ENCODE results near the gene ELF1.

ELF1 gene

GRCh38 chr13:41028051-41028450 is 8.9 kb upstream of the ELF1 start:
- no peak for TF ChIP-seq EZH2phosphoT487 (conservative IDR thresholded peaks at IDR 0.05; ENCODE audit: low read length)
- no peak overlapping the region for H3K4me3 ChIP-seq (ENCODE audit: insufficient read depth, low read length, poor library complexity, severe bottlenecking)
- H2AFZ ChIP-seq (ENCODE audit: low read depth, low read length, severe bottlenecking): no peak overlapping the region
- H4K20me1 ChIP-seq (ENCODE audit: low read depth, low read length): no peaks in the 10 kb centered on the region; the same call in 1 of the 2 replicates
- no peak overlapping the region for H3K9ac ChIP-seq (ENCODE audit: low read length)
- H3K36me3 ChIP-seq (ENCODE audit: low read length): no peaks in the 10 kb centered on the region; the same call in 1 of the 2 replicates
- H3K27me3 ChIP-seq (ENCODE audit: low read length): no peaks in the 10 kb centered on the region
- no peaks in the 10 kb centered on the region for H3K9me2 ChIP-seq (replicated peaks; ENCODE audit: insufficient read depth, low read length)
- no peak overlapping the region for H3K27ac ChIP-seq (ENCODE audit: low read depth, low read length)
- H3F3A ChIP-seq (ENCODE audit: insufficient read depth): peaks cover 4% of the 10 kb centered on the region; the same call in 1 of the 2 replicates
- H3K79me2 ChIP-seq (ENCODE audit: insufficient read depth, low read length): peaks cover 96% of the 10 kb centered on the region
- no peak overlapping the region for H3K4me2 ChIP-seq (ENCODE audit: low read depth, low read length, poor library complexity, severe bottlenecking)
- no peaks in the 10 kb centered on the region for H3K9me3 ChIP-seq (ENCODE audit: insufficient read depth, low read length)

DNA sequence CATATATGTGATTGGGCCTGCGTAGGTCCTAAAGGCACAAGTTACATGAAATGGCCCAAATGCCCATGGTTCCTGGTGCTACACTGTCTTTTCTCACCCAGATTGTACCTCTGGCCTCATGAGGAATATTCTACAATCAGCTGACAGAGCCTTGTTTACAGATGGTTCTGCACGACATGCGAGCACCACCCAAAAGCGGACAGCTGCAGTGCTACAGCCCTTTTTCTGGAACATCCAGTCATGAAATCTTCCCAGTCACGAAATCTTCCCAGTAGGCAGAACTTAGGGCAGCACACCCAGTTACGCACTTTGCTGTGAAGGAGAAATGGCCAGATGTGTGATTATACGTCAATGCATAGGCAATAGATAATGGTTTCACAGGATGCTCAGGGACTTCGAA is 7.7 kb upstream of the ELF1 start:
- Histone ChIP-seq H3K4me2 (ENCODE audit: low read depth, low read length, poor library complexity, severe bottlenecking) (no peak overlapping the region), H3K36me3 (ENCODE audit: low read length) (no peaks in the 10 kb centered on the region; the same call in 1 of the 2 replicates), H3K9me3 (ENCODE audit: insufficient read depth, low read length) (no peaks in the 10 kb centered on the region), H3F3A (ENCODE audit: insufficient read depth) (peaks cover 4% of the 10 kb centered on the region; the same call in 1 of the 2 replicates), H3K4me3 (ENCODE audit: insufficient read depth, low read length, poor library complexity, severe bottlenecking) (no peak overlapping the region), H2AFZ (ENCODE audit: low read depth, low read length, severe bottlenecking) (no peak overlapping the region), H4K20me1 (ENCODE audit: low read depth, low read length) (no peaks in the 10 kb centered on the region; the same call in 1 of the 2 replicates), H3K9ac (ENCODE audit: low read length) (no peak overlapping the region), H3K79me2 (ENCODE audit: insufficient read depth, low read length) (peaks cover 100% of the 10 kb centered on the region), H3K9me2 (replicated peaks; ENCODE audit: insufficient read depth, low read length) (no peaks in the 10 kb centered on the region), H3K27ac (ENCODE audit: low read depth, low read length) (no peak overlapping the region), H3K27me3 (ENCODE audit: low read length) (no peaks in the 10 kb centered on the region)
- TF ChIP-seq, protein P1, sequence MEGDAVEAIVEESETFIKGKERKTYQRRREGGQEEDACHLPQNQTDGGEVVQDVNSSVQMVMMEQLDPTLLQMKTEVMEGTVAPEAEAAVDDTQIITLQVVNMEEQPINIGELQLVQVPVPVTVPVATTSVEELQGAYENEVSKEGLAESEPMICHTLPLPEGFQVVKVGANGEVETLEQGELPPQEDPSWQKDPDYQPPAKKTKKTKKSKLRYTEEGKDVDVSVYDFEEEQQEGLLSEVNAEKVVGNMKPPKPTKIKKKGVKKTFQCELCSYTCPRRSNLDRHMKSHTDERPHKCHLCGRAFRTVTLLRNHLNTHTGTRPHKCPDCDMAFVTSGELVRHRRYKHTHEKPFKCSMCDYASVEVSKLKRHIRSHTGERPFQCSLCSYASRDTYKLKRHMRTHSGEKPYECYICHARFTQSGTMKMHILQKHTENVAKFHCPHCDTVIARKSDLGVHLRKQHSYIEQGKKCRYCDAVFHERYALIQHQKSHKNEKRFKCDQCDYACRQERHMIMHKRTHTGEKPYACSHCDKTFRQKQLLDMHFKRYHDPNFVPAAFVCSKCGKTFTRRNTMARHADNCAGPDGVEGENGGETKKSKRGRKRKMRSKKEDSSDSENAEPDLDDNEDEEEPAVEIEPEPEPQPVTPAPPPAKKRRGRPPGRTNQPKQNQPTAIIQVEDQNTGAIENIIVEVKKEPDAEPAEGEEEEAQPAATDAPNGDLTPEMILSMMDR (IDR thresholded peaks at IDR 0.05; ENCODE audit: insufficient read depth, low read length, poor library complexity, severe bottlenecking): no peak
- no peak for TF ChIP-seq EZH2phosphoT487 (conservative IDR thresholded peaks at IDR 0.05; ENCODE audit: low read length)

DNA sequence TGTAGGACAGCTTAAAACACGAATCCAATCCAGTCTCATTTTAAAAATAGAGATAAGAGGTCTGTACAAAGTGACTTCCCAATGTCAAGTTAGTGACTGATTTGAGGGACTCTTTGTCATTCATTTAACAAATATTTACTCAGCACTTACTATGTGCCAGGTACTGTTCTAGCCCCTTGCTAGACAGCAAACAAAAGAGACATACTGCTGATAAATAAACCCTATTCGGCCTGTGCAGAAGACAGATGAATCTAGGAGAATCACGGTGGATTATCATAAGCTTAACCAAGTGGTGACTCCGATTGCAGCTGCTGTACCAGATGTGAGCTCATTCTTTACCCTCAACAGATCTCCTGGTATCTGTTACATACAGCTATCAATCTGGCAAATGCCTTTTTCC is 6.4 kb upstream of the ELF1 start:
- no peaks in the 10 kb centered on the region; the same call in 1 of the 2 replicates for H3K36me3 ChIP-seq (ENCODE audit: low read length)
- peaks cover 7% of the 10 kb centered on the region; the same call in 1 of the 2 replicates for H3F3A ChIP-seq (ENCODE audit: insufficient read depth)
- no peak overlapping the region for H3K9ac ChIP-seq (ENCODE audit: low read length)
- no peaks in the 10 kb centered on the region for H3K9me3 ChIP-seq (ENCODE audit: insufficient read depth, low read length)
- no peak overlapping the region for H3K27ac ChIP-seq (ENCODE audit: low read depth, low read length)
- TF ChIP-seq, protein P1 (IDR thresholded peaks at IDR 0.05; ENCODE audit: insufficient read depth, low read length, poor library complexity, severe bottlenecking): no peak
- no peak for TF ChIP-seq EZH2phosphoT487 (conservative IDR thresholded peaks at IDR 0.05; ENCODE audit: low read length)
- H3K79me2 ChIP-seq (ENCODE audit: insufficient read depth, low read length): peaks cover 100% of the 10 kb centered on the region
- H2AFZ ChIP-seq (ENCODE audit: low read depth, low read length, severe bottlenecking): no peak overlapping the region
- H3K9me2 ChIP-seq (replicated peaks; ENCODE audit: insufficient read depth, low read length): no peaks in the 10 kb centered on the region
- H3K27me3 ChIP-seq (ENCODE audit: low read length): no peaks in the 10 kb centered on the region
- no peaks in the 10 kb centered on the region; the same call in 1 of the 2 replicates for H4K20me1 ChIP-seq (ENCODE audit: low read depth, low read length)
- H3K4me3 ChIP-seq (ENCODE audit: insufficient read depth, low read length, poor library complexity, severe bottlenecking): no peak overlapping the region
- no peak overlapping the region for H3K4me2 ChIP-seq (ENCODE audit: low read depth, low read length, poor library complexity, severe bottlenecking)

GRCh38 chr13:41019578-41020347 is 647 bp upstream of the ELF1 start:
- H4K20me1 ChIP-seq (ENCODE audit: low read depth, low read length): peaks cover 2% of the 10 kb centered on the region; the same call in 1 of the 2 replicates
- H3K27ac ChIP-seq (ENCODE audit: low read depth, low read length): peak overlapping the region; percentile 98
- no peak for TF ChIP-seq EZH2phosphoT487 (conservative IDR thresholded peaks at IDR 0.05; ENCODE audit: low read length)
- TF ChIP-seq, protein P1 (IDR thresholded peaks at IDR 0.05; ENCODE audit: insufficient read depth, low read length, poor library complexity, severe bottlenecking): no peak
- H2AFZ ChIP-seq (ENCODE audit: low read depth, low read length, severe bottlenecking): no peak overlapping the region
- no peaks in the 10 kb centered on the region for H3K27me3 ChIP-seq (ENCODE audit: low read length)
- H3K9ac ChIP-seq (ENCODE audit: low read length): peak overlapping the region; percentile 83
- peaks cover 47% of the 10 kb centered on the region for H3F3A ChIP-seq (ENCODE audit: insufficient read depth)
- H3K9me2 ChIP-seq (replicated peaks; ENCODE audit: insufficient read depth, low read length): no peaks in the 10 kb centered on the region
- H3K79me2 ChIP-seq (ENCODE audit: insufficient read depth, low read length): peaks cover 98% of the 10 kb centered on the region
- H3K9me3 ChIP-seq (ENCODE audit: insufficient read depth, low read length): no peaks in the 10 kb centered on the region
- H3K4me3 ChIP-seq (ENCODE audit: insufficient read depth, low read length, poor library complexity, severe bottlenecking): peak overlapping the region; percentile 86
- H3K4me2 ChIP-seq (ENCODE audit: low read depth, low read length, poor library complexity, severe bottlenecking): peak overlapping the region; percentile 99
- peaks cover 23% of the 10 kb centered on the region for H3K36me3 ChIP-seq (ENCODE audit: low read length)

Measured in SU-DHL-6 (cell line).